RWPE2 (cell line): ENCODE measurements around the gene RAD23A.

Experiments
- ATAC-seq: fragments of 200-7000 bp; cut with Tn5 transposase; 3 replicates; pipeline ENCODE4 v1.9.1; 2021; ENCODE audit warnings: low read depth
- DNase-seq: peaks from one replicate; pipeline ENCODE4 v3.0.0-alpha.2; 2020; ENCODE audit warnings: low spot score
- H3K27ac ChIP-seq: fragments of 450-650 bp; 2 replicates; pipeline ENCODE4 v1.5.1; 2017; ENCODE audit warnings: mild to moderate bottlenecking; ENCODE audit not compliant: poor library complexity, severe bottlenecking
- H3K27me3 ChIP-seq: fragments of 250-450 bp; sonication (Bioruptor Pico); 2 replicates; pipeline ENCODE4 v1.5.1; 2021; ENCODE audit warnings: mild to moderate bottlenecking, moderate library complexity; ENCODE audit not compliant: insufficient read depth, poor library complexity, severe bottlenecking
- H3K36me3 ChIP-seq: fragments of 250-450 bp; sonication (Bioruptor Pico); 2 replicates; pipeline ENCODE4 v1.5.1; 2020; ENCODE audit warnings: low read depth, mild to moderate bottlenecking, moderate library complexity
- H3K4me1 ChIP-seq: fragments of 250-450 bp; sonication (Bioruptor Pico); 2 replicates; pipeline ENCODE4 v1.5.1; 2021; ENCODE audit warnings: mild to moderate bottlenecking, moderate library complexity; ENCODE audit not compliant: insufficient read depth, poor library complexity, severe bottlenecking
- H3K4me3 ChIP-seq: fragments of 250-450 bp; sonication (Bioruptor Pico); 2 replicates; pipeline ENCODE4 v1.5.1; 2021; ENCODE audit warnings: mild to moderate bottlenecking, moderate library complexity; ENCODE audit not compliant: severe bottlenecking
- H3K9me3 ChIP-seq: fragments of 250-450 bp; sonication (Bioruptor Pico); 2 replicates; pipeline ENCODE4 v1.5.1; 2021; ENCODE audit warnings: mild to moderate bottlenecking, moderate library complexity; ENCODE audit not compliant: severe bottlenecking
- TF ChIP-seq, protein P1 (sequence below): fragments of 450-650 bp; IDR thresholded peaks from one replicate; pipeline ENCODE4 v1.5.1; 2017; ENCODE audit warnings: mild to moderate bottlenecking, moderate library complexity; ENCODE audit not compliant: poor library complexity, severe bottlenecking

The RAD23A gene

DNA sequence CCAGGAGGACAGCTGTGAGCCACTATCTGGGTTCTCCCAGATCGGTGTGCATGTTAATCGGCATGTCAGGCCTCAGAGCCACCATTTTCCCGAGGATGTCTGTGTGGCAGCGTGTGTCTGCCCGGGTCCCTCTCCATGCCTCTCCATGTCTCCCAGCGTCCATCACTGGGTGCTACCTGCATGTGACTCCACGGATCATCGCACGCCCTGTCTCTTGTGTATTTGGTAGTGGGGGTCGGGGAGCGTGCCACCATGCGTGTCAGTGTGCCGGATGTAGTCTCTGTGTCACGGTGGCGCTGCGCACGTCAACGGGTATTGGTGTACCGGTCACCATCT is 55.5 kb downstream of the RAD23A start:
- ATAC-seq (no peak), DNase-seq (no peak)
- Histone ChIP-seq H3K4me3 (no peak overlapping the region), H3K27me3 (no peaks in the 10 kb centered on the region), H3K36me3 (peaks cover 3% of the 10 kb centered on the region; the same call in 1 of the 2 replicates), H3K4me1 (no peaks in the 10 kb centered on the region), H3K27ac (no peak overlapping the region), H3K9me3 (no peaks in the 10 kb centered on the region)
- TF ChIP-seq, protein P1, sequence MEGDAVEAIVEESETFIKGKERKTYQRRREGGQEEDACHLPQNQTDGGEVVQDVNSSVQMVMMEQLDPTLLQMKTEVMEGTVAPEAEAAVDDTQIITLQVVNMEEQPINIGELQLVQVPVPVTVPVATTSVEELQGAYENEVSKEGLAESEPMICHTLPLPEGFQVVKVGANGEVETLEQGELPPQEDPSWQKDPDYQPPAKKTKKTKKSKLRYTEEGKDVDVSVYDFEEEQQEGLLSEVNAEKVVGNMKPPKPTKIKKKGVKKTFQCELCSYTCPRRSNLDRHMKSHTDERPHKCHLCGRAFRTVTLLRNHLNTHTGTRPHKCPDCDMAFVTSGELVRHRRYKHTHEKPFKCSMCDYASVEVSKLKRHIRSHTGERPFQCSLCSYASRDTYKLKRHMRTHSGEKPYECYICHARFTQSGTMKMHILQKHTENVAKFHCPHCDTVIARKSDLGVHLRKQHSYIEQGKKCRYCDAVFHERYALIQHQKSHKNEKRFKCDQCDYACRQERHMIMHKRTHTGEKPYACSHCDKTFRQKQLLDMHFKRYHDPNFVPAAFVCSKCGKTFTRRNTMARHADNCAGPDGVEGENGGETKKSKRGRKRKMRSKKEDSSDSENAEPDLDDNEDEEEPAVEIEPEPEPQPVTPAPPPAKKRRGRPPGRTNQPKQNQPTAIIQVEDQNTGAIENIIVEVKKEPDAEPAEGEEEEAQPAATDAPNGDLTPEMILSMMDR, result no peak

DNA sequence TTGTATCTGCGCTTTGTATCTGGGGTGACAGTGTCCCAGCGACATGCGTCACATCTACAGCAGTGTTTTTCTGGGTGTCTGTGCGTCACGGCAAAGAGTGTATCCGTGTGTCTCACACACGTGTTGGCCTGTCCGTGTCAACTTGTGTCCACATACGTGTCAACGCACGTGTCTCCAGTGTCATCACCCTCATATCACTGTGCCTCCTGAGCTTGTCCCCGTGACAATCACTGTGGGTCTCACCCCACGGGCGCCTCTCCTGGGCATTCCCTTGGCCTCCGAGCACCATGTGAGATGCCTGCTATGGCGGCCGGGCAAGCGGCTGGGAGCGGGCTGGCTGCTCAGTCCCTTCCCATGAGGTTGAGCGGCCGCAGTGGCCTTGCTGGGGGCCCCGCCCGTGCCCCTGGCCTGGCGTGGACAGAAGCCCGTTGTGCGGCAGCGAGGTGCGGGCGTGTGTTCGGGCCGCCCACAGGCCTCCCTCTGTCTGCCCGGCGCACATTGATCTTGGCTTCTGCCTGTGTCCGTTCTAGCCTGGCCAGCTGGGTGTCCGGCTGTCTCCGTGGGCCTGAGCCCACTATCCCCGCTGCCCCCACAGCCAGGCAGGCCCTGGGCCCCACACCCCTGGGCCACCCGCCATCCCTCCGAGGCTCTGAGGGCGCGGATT is 56.0 kb downstream of the RAD23A start:
- Histone ChIP-seq H3K27me3 (no peaks in the 10 kb centered on the region), H3K9me3 (no peaks in the 10 kb centered on the region), H3K27ac (no peak overlapping the region), H3K36me3 (peaks cover 3% of the 10 kb centered on the region; the same call in 1 of the 2 replicates), H3K4me1 (no peaks in the 10 kb centered on the region), H3K4me3 (no peak overlapping the region)
- no peak for DNase-seq
- no peak for ATAC-seq
- TF ChIP-seq, protein P1, result no peak

DNA sequence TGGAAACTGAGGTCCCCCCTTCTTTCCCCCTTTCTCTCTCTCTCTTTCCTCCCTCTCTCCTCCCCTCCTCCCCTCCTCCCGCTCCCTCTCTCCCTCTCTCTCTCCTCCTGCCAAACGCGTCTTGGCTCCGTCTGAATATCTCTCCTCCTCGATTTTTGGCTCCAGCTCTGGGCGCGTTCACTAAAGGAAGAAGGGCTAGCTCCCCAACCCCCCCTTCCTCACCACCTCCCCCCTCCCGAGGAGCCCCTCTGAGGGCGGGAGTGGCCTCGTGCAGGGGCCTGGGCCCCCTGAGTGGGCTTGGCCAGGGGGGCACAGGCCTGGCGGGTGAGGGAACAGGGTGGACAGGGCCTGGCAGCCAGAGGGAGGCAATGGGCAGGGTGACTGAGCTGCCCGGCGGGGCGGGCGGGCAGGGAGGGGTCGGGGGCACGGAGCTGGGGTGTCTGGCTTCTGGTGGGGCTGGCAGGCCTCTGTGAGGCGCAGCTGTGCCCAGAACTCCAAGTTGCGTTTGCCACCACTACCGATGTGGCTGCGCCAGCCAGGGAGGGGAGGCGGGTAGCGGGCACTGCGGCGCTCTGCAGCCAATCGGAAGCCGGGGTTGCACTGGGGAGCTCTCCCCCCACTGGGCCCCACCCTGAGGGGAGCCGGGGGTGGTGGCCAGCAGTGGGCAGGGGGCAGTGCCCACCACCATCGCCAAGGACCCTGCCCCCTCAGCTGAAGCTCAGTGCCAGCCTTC is 56.7 kb downstream of the RAD23A start:
- Histone ChIP-seq H3K4me3 (no peak overlapping the region), H3K27me3 (no peaks in the 10 kb centered on the region), H3K36me3 (peaks cover 3% of the 10 kb centered on the region; the same call in 1 of the 2 replicates), H3K4me1 (no peaks in the 10 kb centered on the region), H3K9me3 (no peaks in the 10 kb centered on the region), H3K27ac (no peak overlapping the region)
- TF ChIP-seq, protein P1, result no peak
- DNase-seq (no peak), ATAC-seq (no peak)

DNA sequence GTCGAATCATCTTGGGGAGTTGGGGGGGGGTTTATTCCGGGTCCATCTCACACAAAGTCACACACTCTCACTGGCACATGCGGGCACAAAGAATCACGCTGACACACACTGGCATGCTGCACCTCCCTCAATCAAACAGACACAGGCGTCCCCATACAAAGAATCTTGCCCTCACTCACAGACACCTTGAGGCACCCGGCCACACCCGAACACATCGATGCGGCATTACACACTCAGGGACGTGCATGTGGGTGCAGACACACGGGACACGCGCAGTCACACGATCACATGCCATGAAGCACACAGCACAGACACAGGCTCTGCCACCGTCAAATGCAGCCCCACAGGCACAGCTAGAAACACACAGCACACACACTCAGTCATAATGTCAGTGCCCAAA is 57.4 kb downstream of the RAD23A start:
- Histone ChIP-seq H3K9me3 (no peaks in the 10 kb centered on the region), H3K27ac (no peak overlapping the region), H3K36me3 (peaks cover 3% of the 10 kb centered on the region; the same call in 1 of the 2 replicates), H3K27me3 (no peaks in the 10 kb centered on the region), H3K4me1 (peaks cover 3% of the 10 kb centered on the region), H3K4me3 (no peak overlapping the region)
- TF ChIP-seq, protein P1, result no peak
- no peak for ATAC-seq
- no peak for DNase-seq
